ENCODE data around the gene ARHGAP6.
A peak's percentile ranks its signal among the peaks of the same experiment; 100 is the strongest.

The ARHGAP6 gene

DNA sequence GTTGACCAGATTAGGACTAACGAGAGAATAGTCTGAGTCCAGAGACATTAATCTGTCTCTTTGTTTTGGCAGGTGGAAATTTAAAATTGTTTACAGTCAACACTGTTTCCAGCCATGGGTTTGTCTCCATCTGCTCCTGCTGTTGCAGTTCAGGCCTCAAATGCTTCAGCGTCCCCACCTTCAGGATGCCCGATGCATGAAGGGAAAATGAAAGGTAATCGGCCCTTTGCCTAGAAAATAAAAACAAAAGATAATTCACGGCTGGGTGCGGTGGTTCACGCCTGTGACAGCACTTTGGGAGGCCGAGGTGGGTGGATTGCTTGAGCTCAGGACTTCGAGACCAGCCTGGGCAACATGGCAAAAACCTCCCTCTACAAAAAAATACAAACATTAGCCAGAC, 553.8 kb downstream of the ARHGAP6 start:
- DNase-seq (ENCODE audit: low read depth in 2 of 2): no peak

DNA sequence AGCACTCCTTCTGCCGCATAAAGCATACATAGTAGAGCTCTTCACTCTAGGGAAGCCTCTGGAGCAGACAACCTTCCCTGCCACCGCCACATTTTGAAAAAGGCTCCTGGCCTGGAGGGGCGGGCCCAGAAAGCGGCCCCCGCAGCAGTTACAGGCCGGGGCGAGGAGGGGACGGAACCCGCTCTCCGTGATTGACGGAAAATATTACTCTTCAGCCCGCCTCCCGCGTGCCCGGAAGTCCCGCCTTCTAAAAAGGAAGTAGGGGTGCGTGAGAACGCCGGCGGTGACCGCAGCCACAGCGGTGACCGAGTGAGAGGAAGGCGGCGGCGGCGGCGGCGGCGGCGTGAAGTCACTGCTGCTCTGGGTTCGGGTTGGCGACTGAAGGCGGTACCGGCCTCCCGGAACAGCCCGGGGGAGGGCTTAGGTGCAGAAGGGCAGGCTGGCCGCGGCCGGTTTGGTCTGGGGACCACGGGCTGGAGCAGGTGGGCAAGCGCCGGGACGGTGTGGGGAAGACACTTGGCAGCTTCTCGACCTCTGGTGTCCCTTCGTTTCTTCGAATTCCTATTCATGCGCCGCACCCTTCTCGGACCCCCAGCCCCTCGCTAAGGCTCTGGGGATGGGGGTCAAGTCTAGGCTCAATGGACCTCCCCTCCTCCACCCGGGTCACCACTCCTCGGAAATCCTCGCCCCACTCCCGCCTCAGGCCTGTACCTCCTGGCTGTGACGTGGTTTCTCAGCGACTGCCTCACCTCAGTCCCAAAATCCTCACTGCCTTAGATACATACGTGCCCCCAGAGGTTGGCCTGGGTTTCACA, 554.5 kb downstream of the ARHGAP6 start, which contains the start of gene HCCS:
TSS of gene HCCS (plus strand) at position 296 of the 815 bp plus-strand sequence. CDS start 729 bp downstream, outside the sequence.
- DNase-seq (ENCODE audit: low read depth in 2 of 2): peak; percentile 59 to 60

DNA sequence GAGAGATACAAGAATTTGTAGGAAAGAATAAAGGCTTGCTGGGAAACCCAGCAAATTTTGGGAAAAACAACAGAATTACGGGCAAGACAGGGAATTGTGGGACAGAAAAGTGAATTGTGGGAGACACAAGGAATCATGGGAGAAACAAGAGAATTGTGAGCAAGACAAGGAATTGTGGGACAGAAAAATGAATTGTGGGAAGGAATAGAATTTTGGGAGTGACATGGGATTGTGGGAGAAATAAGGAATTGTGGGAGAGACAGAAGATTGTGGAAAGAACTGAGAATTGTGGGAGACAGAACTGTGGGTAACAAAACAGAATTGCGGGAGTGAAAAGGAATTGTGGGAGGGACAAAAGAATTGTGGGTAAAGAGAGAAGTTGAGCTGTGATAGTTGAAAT, 555.8 kb downstream of the ARHGAP6 start:
- DNase-seq (ENCODE audit: low read depth in 2 of 2): no peak

DNA sequence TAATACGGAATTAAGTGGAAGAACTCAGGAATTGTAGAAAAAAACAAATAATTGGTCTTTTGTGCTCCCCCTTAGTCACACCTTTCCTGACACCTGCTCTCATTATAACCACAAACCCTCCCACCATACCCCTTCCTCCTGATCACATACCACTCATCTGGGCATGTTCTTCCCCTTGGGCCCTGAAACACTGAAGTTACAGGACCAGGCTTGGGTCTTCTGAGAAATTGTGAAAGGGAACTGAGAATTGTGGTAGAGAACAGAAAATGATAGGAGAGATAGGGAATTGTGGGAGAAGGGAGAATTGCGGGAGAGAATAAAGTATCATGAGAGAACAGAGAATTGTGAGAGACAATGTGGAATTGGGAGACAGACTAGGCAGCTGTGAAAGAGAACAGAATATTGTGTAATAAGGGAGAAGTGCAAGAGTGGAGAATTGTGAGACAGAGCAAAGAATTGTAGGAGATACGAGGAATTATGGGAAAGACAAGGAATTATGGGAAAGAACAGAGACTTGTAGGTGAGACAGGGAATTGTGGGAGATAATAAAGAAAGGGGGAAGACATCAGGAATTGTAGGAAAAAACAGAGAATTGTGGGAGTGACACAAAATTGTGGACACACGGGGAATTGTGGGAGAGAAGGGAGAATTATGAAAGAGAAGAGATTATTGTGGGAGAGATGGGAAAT, 557.3 kb downstream of the ARHGAP6 start:
- no peak for DNase-seq (ENCODE audit: low read depth in 2 of 2)

DNA sequence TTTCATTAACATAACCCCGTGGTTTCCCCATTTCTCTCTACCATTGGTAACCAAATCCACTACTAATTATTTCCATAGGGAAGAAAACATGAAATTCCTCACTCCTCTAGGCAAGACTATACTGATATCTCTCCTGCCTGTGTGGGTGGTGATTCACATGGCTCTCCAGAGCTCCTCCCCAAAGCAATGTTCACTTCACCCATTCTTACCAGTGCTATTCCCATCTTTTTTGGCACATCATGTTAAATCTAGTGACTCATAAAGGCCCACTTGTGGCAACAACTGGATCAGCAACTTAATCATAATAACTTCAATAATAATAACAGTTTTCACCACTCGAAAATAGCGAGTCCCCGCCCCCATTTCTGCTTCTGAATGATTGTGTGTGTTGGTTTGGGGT, 560.6 kb downstream of the ARHGAP6 start:
- no peak for DNase-seq (ENCODE audit: low read depth in 2 of 2)

DNA sequence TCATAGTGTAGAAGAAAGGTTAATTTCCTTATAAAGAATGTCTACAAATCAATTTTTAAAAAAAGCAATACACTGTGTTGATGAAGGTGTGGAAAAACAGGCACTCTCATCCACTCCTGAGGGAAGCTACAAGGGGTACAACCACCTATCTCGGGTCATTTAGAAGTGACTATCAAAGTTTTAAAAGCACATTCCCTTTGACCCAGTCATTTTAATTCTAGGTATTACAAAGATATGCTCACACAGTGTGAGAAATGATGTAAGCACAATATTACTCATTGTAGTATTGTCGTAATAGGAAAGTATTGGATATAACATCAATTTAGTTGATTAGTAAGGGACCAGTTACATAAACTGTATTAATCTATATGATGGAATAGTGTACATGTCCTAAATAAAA, 562.0 kb downstream of the ARHGAP6 start:
- no peak for DNase-seq (ENCODE audit: low read depth in 2 of 2)

DNA sequence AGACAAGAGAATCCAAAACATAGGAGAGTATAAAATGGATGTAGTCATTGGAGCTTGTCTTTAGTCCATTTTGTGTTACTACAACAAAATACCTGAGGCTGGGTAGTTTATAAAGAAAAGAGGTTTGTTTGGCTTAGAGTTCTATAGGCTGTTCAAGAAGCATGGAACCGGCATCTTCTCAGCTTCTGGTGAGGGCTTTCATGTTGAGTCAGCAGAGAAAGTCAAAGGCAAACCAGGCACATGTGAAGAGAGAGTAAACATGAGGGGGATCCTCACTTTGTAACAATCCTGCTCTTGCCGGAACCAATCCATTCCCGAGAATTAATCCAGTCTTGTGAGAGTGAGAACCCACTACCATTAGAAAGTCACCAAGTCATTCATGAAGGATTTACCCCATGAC, 562.7 kb downstream of the ARHGAP6 start:
- DNase-seq (ENCODE audit: low read depth in 2 of 2): no peak

DNA sequence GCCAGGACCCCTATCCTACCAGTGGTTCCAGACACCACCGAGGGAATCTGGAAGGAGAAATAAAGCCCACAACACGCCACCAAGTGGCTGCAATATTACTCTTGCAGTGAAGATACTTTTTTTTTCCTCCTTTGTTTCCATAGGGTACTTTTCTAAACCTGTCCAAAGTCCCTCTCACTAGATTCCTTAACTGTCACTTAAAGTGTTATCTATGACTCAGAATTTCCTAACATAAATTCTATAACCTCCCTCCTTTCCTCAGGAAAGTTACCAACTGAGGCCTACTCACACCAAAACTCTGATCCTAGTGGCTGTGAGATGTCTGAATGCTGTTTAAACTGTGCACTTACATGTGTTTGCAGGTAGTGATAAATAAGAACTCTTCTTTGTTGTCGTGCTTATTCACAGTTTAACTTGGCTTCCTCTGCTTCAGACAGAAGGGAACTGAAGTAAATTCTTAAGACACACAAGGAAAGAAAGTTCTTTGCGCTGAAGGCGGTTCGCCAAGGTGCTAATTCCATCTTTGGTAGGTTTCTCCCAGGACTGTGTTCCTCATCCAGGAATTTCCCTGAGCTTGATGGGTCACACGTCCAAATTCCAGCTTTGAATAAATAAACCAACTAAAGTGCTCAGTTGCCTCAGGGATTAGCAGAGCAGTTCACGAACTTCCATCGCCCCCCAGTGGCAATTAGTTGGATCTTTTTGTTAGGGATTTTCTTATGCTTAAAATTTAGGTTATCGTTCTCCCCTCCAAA, 565.3 kb downstream of the ARHGAP6 start:
- DNase-seq (ENCODE audit: low read depth in 2 of 2): peak in 1 of 2 experiments; percentile 51

DNA sequence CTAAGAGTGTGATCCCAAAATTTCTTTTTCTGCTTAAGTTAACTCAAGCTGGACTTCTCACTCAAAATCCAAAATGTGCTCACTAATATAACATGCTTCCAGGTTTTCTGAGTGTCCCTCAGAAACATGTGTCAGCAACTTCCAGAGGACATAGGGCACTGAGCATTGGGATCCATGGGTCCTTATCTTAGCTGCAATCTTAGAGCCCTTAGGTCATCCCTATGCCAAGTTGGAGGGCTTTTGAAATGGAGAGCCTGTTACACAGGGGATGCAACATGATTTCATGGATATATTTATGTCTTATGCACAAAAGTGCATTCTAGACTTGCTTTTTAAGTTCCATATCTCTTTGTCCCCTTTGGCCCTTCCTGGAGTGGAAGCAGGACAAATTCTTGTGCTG, 566.3 kb downstream of the ARHGAP6 start:
- no peak for DNase-seq (ENCODE audit: low read depth in 2 of 2)

DNA sequence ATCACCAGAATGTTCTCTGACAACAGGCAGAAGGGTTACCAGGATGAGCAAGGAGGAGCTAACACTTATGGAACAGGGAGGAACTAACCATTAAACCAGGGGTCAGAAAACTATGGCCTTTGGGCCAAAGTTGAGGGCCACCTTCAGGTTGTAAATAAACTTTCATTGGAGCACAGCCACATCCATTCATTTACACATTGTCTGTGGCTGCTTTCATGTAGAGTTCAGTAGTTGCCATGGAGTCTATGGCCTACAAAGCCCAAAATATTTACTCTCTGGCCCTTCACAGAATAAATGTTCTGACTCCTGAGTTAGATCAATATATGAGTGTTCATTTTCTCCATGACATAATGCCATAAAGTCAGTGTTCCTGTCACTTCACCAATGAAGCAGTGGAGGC, 567.8 kb downstream of the ARHGAP6 start:
- no peak for DNase-seq (ENCODE audit: low read depth in 2 of 2)

DNA sequence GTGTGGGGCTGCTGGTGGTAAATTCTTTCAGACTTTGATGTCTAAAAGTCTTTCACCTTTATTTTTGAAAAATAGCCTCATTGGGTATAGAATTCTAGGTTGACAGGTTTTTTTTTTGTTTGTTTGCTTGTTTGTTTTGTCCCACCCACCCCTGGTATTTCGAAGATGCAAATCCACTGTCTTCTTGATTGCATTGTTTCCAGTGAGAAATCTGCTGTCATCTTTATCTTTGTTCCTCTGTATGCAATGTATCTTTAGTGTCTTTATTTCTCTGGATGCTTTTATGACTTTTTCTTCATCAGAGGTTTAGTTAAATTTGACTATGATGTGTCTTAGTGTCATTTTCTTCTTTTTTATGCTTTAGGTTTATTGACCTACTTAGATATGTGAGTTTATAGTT, 575.9 kb downstream of the ARHGAP6 start:
- DNase-seq (ENCODE audit: low read depth in 2 of 2): no peak
